B cell (primary cell): ENCODE results near the gene CTNNA1. TPM values are rescaled to one million over a fixed set of nuclear protein-coding genes. Genes with fewer than 3 reads are reported as not detected.

ENCODE experiments used
- ATAC-seq: fragments of 200-7000 bp; cut with Tn5 transposase; one replicate; pipeline ENCODE4 v1.10.0; 2021; ENCODE audit warnings: low read depth, mild to moderate bottlenecking, moderate number of reproducible peaks, moderate library complexity
- CTCF ChIA-PET: fragments of 350-600 bp; sonication (Branson Sonifier 250); formaldehyde crosslinking; loops from one replicate; lab custom pipeline; 2021; ENCODE audit warnings: antibody characterized with exemption, inconsistent platforms; lab: Charles Lee
- POLR2A ChIA-PET: fragments of 350-600 bp; sonication (Branson Sonifier 250); formaldehyde crosslinking; loops from one replicate; lab custom pipeline; 2021; ENCODE audit warnings: antibody characterized with exemption; lab: Charles Lee
- DNase-seq: peaks from one replicate; pipeline ENCODE4 v3.0.0; 2013
- H2AFZ ChIP-seq: 2 replicates; pipeline ENCODE4 v1.6.1; 2012; ENCODE audit warnings: mild to moderate bottlenecking, low read depth, low read length; ENCODE audit not compliant: insufficient read depth, poor library complexity, severe bottlenecking
- H3K27ac ChIP-seq, 2 donors: 1 replicate in 1 of 2; 2 replicates in 1 of 2; pipeline ENCODE4 v1.5.1; 2012 to 2013; ENCODE audit warnings: low read length in 2 of 2, mild to moderate bottlenecking in 2 of 2, moderate library complexity in 1 of 2
- H3K27me3 ChIP-seq, 4 experiments: fragments of 200-600 bp in 1 of 4; sonication (generic) in 1 of 4; replicated peaks in 1 of 4; 1 replicate in 2 of 4; 2 replicates in 2 of 4; pipeline versions ENCODE4 v1.6.1 to v1.7.0; 2013 to 2016; ENCODE audit warnings: low read length in 3 of 4, mild to moderate bottlenecking in 2 of 4, mixed read lengths in 1 of 4, moderate library complexity in 1 of 4; ENCODE audit not compliant: insufficient read depth in 4 of 4, control insufficient read depth in 3 of 4; ENCODE audit errors: control extremely low read depth in 1 of 4
- H3K36me3 ChIP-seq, 2 experiments: replicated peaks in 1 of 2; 1 replicate in 1 of 2; 2 replicates in 1 of 2; pipeline versions ENCODE4 v1.6.1 to v1.7.1; 2013; ENCODE audit warnings: low read length in 1 of 2; ENCODE audit not compliant: insufficient read depth in 2 of 2, control insufficient read depth in 1 of 2; ENCODE audit errors: control extremely low read depth in 1 of 2, extremely low read depth in 1 of 2
- H3K4me1 ChIP-seq, 2 donors: fragments of 200-600 bp in 1 of 2; sonication (generic) in 1 of 2; 1 replicate in 1 of 2; 2 replicates in 1 of 2; pipeline versions ENCODE4 v1.5.1 to v1.6.1; 2013 to 2017; ENCODE audit warnings: low read length in 2 of 2; ENCODE audit not compliant: control insufficient read depth in 2 of 2, insufficient read depth in 2 of 2
- H3K4me2 ChIP-seq: replicated peaks from 2 replicates; pipeline ENCODE3; 2012; ENCODE audit warnings: mild to moderate bottlenecking, low read depth, low read length; ENCODE audit not compliant: poor library complexity, severe bottlenecking
- H3K4me3 ChIP-seq, 5 experiments: fragments of 200-600 bp in 1 of 5; sonication (generic) in 1 of 5; 1 replicate in 3 of 5; 2 replicates in 2 of 5; pipeline versions ENCODE4 v1.5.1 to v1.7.0; 2011 to 2016; ENCODE audit warnings: low read length in 4 of 5, mild to moderate bottlenecking in 4 of 5, low read depth in 2 of 5, control low read depth in 1 of 5, moderate library complexity in 1 of 5; ENCODE audit not compliant: insufficient read depth in 1 of 5; ENCODE audit errors: control extremely low read depth in 1 of 5, extremely low read depth in 1 of 5
- H3K79me2 ChIP-seq: fragments of 200-600 bp; sonication (generic); one replicate; pipeline ENCODE4 v1.6.0; 2016; ENCODE audit warnings: low read length; ENCODE audit not compliant: control insufficient read depth, insufficient read depth
- H3K9ac ChIP-seq: fragments of 200-600 bp; sonication (generic); 2 replicates; pipeline ENCODE4 v1.6.1; 2017; ENCODE audit warnings: mild to moderate bottlenecking, low read length, moderate library complexity
- H3K9me3 ChIP-seq, 3 donors: one replicate each; pipeline versions ENCODE4 v1.6.1 to v1.7.1; 2013; ENCODE audit warnings: low read length in 2 of 3; ENCODE audit not compliant: control insufficient read depth in 2 of 3, insufficient read depth in 1 of 3; ENCODE audit errors: control extremely low read depth in 1 of 3
- H4K20me1 ChIP-seq: 2 replicates; pipeline ENCODE4 v1.6.0; 2012; ENCODE audit warnings: mild to moderate bottlenecking, low read length; ENCODE audit not compliant: insufficient read depth, control insufficient read depth, poor library complexity, severe bottlenecking
- H3K27ac Mint-ChIP-seq: one replicate; pipeline ENCODE4 v1.8.0; 2021; ENCODE audit warnings: mixed read lengths
- H3K27me3 Mint-ChIP-seq: one replicate; pipeline ENCODE4 v1.8.0; 2021; ENCODE audit warnings: mixed read lengths
- H3K4me1 Mint-ChIP-seq: one replicate; pipeline ENCODE4 v1.8.0; 2021; ENCODE audit warnings: mixed read lengths
- H3K4me3 Mint-ChIP-seq: one replicate; pipeline ENCODE4 v1.8.0; 2021; ENCODE audit warnings: mixed read lengths
- H3K9me3 Mint-ChIP-seq: one replicate; pipeline ENCODE4 v1.8.0; 2022; ENCODE audit warnings: mixed read lengths; ENCODE audit not compliant: insufficient read depth
- CTCF ChIP-seq: fragments of 200-600 bp; IDR thresholded peaks from one replicate; pipeline ENCODE4 v1.8.0; 2022; ENCODE audit warnings: antibody characterized with exemption, mild to moderate bottlenecking
- EZH2 ChIP-seq: IDR thresholded peaks from 2 replicates; pipeline ENCODE4 v1.6.1; 2012; ENCODE audit warnings: borderline replicate concordance, low read depth, mild to moderate bottlenecking, moderate library complexity, low read length; ENCODE audit not compliant: insufficient read depth, poor library complexity, severe bottlenecking
- WGBS: methylation state at CpG from one replicate; pipeline ENCODE4 v1.1.5; 2013; ENCODE audit warnings: missing lambda C conversion rate; ENCODE audit not compliant: insufficient coverage; 5-methylcytosine and 5-hydroxymethylcytosine counted together
- intact Hi-C: fragments of 100-400 bp; cut with micrococcal nuclease; formaldehyde crosslinking; loops from one replicate; pipeline ENCODE4 v1.10.0; 2022
- polyA plus RNA-seq: library from polyadenylated mRNA; depleted of rRNA; stranded (reverse); fragments of >200 nt; gene quantifications from 2 replicates; pipeline ENCODE4 v1.2.3, GENCODE V29; 2012
- total RNA-seq, 2 donors: library from RNA; stranded (reverse); fragments of 120-200 nt in 1 of 2; gene quantifications; 1 replicate in 1 of 2; 2 replicates in 1 of 2; pipeline versions ENCODE4 v1.2.3 to v1.2.4, GENCODE V29; 2013 to 2022

Gene CTNNA1
- total and polyA plus RNA-seq, 2 donors (not counting 1 experiment from before 2014, with no cell fraction given) = 22.7 to 96.0 TPM

- H3K9me3 Mint-ChIP-seq = no peaks in the 10 kb centered on the region
- WGBS = 100% methylated on average over 1 of the region's 4 CpGs
- Histone ChIP-seq H3K4me2 (no peak overlapping the region), H3K27me3 (no peaks in the 10 kb centered on the region), H2AFZ (no peak overlapping the region), H3K27ac (no peak overlapping the region), H3K4me3 (no peak overlapping the region), H3K4me1 (no peaks in the 10 kb centered on the region), H3K9ac (no peak overlapping the region), H3K9me3 (no peaks in the 10 kb centered on the region), H3K79me2 (no peaks in the 10 kb centered on the region), H4K20me1 (no peaks in the 10 kb centered on the region), H3K36me3 (no peaks in the 10 kb centered on the region)
- ATAC-seq (no peak), DNase-seq (no peak)
- ChIA-PET POLR2A (no interaction called here), CTCF (interaction anchor here (1.1 kb wide), 1 partner anchor 12 kb away, joined by 5 read pairs; no protein-coding TSS in a partner anchor)
- H3K27me3 Mint-ChIP-seq = no peaks in the 10 kb centered on the region
- TF ChIP-seq EZH2 (no peak), CTCF (no peak)
- intact Hi-C loops = no loop called here
- H3K27ac Mint-ChIP-seq = no peak overlapping the region
- no peaks in the 10 kb centered on the region for H3K4me1 Mint-ChIP-seq
- no peak overlapping the region for H3K4me3 Mint-ChIP-seq
Measured at GRCh38 chr5:138972836-138973235, 219.6 kb downstream of the CTNNA1 start.

DNA sequence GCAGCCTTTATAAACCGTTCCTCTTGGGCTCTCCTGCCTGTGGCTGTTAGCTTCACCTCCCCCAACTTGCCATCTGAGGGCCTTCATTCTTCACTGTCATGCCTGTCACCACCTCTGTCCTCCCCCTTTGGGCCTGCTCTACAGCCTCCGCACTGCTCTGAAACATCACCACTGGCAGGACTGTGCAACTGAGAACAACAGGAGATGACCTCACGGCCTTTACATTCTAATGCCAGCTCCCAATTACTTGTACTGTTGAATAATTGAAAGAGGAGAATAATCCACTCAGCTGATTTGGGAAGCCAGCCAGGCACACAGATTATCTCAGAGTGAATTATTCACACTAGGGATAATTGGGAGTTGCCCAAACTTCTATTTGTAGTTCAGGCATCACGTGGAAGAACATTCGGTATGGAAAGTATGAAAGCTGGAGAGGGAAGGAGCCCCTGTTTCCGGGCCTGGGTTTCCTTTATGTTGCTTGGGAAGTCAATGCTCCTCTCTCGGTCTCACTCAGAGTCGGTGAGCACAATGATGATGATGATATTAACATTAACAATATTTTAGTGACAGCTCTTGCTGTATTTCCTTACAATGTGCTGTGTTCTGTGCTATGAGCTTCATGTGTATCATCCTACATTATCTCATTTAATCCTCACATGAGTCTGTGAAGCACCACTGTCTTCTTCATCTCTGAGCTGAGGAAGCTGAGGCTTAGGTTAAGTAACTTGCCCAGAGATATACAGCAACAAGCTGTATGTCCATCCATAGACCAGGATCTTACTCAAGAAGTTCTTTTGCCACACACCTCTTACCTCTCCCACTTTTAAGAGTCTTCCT, 221.2 kb downstream of the CTNNA1 start:
- ATAC-seq (no peak), DNase-seq (no peak)
- no peak overlapping the region for H3K9ac ChIP-seq
- H3K36me3 ChIP-seq = no peaks in the 10 kb centered on the region
- no peaks in the 10 kb centered on the region for H3K4me1 ChIP-seq
- H3K4me2 ChIP-seq = no peak overlapping the region
- H3K27ac Mint-ChIP-seq = no peak overlapping the region
- no peaks in the 10 kb centered on the region for H3K27me3 ChIP-seq
- H4K20me1 ChIP-seq = no peaks in the 10 kb centered on the region
- no peaks in the 10 kb centered on the region for H3K79me2 ChIP-seq
- no peak overlapping the region for H2AFZ ChIP-seq
- no peaks in the 10 kb centered on the region for H3K9me3 Mint-ChIP-seq
- no peak for TF ChIP-seq CTCF
- no peak for TF ChIP-seq EZH2
- ChIA-PET POLR2A (no interaction called here), CTCF (no interaction called here)
- no peak overlapping the region for H3K4me3 Mint-ChIP-seq
- no peaks in the 10 kb centered on the region for H3K9me3 ChIP-seq
- intact Hi-C loops = no loop called here
- H3K4me1 Mint-ChIP-seq = no peaks in the 10 kb centered on the region
- no peaks in the 10 kb centered on the region for H3K27me3 Mint-ChIP-seq
- H3K4me3 ChIP-seq = no peak overlapping the region
- 100% methylated on average over 3 of the region's 8 CpGs for WGBS
- H3K27ac ChIP-seq = no peak overlapping the region
